ENCODE data around the gene ADGRV1.
A peak's percentile ranks its signal among the peaks of the same experiment; 100 is the strongest.

ADGRV1 gene

DNA sequence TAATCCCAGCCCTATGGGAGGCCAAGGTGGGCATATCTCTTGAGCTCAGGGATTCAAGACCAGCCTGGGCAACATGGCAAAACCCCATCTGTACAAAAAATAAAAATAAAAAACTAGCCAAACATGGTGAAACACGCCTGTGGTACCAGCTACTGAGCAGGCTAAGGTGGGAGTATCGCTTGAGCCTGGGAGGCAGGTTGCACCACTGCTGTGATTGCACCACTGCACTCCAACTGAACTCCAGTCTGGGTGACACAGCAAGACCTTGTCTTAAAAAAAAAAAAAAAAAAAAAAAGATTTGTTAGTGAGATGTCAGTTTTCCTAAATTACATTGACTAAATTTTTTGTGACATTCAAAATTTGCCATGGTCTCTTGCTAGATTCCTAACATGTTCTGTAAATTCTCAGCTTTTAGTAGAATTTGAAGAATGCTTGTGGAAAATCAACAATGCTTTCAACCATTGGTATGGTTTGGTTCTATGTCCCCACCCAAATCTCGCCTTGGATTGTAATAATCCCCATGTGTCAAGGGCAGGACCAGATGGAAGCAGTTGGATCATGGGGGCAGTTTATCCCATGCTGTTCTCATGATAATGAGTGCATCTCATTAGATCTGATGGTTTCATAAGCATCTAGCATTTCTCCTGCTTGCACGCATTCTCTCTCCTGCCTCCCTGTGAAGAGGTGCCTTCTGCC, 588.5 kb downstream of the ADGRV1 start:
- Mint-ChIP-seq H3K4me1 (peaks cover 15% of the 10 kb centered on the region), H3K36me3 (ENCODE audit: low read depth) (no peaks in the 10 kb centered on the region), H3K27ac (no peak overlapping the region), H3K4me3 (no peak overlapping the region), H3K9me3 (no peaks in the 10 kb centered on the region), H3K27me3 (peaks cover 2% of the 10 kb centered on the region)
- DNase-seq (no peak), ATAC-seq (no peak)

DNA sequence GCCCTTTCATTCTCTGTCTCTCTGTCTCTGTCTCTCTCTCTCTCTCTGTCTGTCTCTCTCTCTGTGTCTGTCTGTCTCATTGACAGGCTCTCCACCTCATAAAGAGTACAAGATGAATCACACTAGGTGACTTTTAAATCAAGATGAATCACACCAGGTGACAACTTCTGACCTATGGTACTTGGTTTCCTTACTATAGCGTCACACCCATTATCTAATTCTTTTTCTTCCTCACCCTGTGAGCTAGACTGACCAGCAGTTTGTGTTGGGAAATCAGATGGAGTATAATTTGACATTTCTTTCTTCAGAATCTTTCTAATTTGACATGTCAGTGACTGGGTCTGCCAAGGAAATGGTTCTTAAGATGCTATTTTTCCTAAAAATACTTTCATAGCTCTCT, 591.6 kb downstream of the ADGRV1 start:
- DNase-seq (no peak), ATAC-seq (peak; percentile 98)
- no peak overlapping the region for H3K27ac Mint-ChIP-seq
- no peaks in the 10 kb centered on the region for H3K36me3 Mint-ChIP-seq (ENCODE audit: low read depth)
- peaks cover 8% of the 10 kb centered on the region for H3K4me1 Mint-ChIP-seq
- H3K27me3 Mint-ChIP-seq, result peaks cover 2% of the 10 kb centered on the region
- no peak overlapping the region for H3K4me3 Mint-ChIP-seq
- no peaks in the 10 kb centered on the region for H3K9me3 Mint-ChIP-seq

DNA sequence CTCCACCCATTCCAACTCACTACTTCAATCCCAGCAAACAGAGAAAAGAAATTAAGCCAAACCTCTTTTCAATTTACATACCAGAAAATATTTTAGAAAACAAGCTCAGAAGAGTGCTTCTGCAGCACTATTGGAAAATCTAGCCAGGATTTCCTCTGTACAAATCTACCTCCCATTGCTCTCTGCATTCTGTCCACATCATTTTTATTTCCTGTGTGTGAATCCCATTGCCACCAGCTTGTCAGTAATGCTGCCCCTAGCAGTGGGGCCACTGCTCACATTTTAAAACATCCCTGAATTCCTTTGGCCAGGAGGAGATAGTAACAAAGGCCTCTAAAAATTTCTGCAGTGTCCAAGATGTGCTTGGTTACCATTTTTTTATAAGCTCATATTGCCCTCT, 592.0 kb downstream of the ADGRV1 start:
- H3K9me3 Mint-ChIP-seq, result no peaks in the 10 kb centered on the region
- no peak overlapping the region for H3K4me3 Mint-ChIP-seq
- no peak for ATAC-seq
- no peak for DNase-seq
- peaks cover 2% of the 10 kb centered on the region for H3K27me3 Mint-ChIP-seq
- peaks cover 8% of the 10 kb centered on the region for H3K4me1 Mint-ChIP-seq
- no peak overlapping the region for H3K27ac Mint-ChIP-seq
- H3K36me3 Mint-ChIP-seq (ENCODE audit: low read depth), result no peaks in the 10 kb centered on the region

DNA sequence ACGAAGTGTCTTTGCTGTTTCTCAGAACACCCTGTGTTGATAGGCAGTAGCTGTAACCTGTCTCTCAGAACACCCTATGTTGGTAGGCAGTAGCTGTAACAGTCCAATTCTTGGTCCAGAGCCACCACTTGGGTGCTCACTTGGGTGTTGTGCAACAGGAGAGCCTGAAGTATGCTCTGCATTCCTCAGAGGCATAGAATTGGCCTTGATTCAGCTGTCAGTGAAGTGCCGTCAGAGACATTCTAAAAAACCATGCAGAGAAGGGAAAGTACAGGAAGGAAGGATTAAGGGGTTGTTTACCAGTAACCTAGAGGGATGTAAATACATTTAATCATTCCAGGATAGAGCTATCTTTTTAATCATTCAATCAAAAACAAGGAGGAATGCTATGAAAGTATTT, 593.4 kb downstream of the ADGRV1 start:
- no peak for ATAC-seq
- DNase-seq, result no peak
- H3K4me3 Mint-ChIP-seq, result no peak overlapping the region
- H3K27ac Mint-ChIP-seq, result no peak overlapping the region
- no peaks in the 10 kb centered on the region for H3K9me3 Mint-ChIP-seq
- peaks cover 2% of the 10 kb centered on the region for H3K27me3 Mint-ChIP-seq
- H3K4me1 Mint-ChIP-seq, result peaks cover 10% of the 10 kb centered on the region
- no peaks in the 10 kb centered on the region for H3K36me3 Mint-ChIP-seq (ENCODE audit: low read depth)

DNA sequence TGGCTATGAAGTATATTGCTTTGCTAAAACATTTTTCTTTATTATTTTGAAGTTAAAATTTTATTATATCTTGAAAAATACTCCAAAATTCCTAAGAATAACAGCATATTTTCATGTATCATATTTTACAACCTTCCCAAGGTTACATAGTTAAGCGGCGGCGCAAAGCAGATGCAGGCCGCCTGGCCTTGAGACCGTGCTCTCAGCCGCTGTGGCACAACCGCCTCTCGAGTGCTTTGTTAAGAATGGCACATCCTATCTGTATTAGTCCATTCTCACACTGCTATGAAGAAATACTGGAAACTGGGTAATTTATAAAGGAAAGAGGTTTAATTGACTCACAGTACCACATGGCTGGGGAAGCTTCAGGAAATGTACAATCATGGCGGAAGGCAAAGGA, 595.7 kb downstream of the ADGRV1 start:
- DNase-seq, result no peak
- H3K9me3 Mint-ChIP-seq, result no peaks in the 10 kb centered on the region
- H3K4me3 Mint-ChIP-seq, result no peak overlapping the region
- no peak for ATAC-seq
- H3K4me1 Mint-ChIP-seq, result peaks cover 14% of the 10 kb centered on the region
- no peak overlapping the region for H3K27ac Mint-ChIP-seq
- H3K27me3 Mint-ChIP-seq, result peaks cover 2% of the 10 kb centered on the region
- no peaks in the 10 kb centered on the region for H3K36me3 Mint-ChIP-seq (ENCODE audit: low read depth)

DNA sequence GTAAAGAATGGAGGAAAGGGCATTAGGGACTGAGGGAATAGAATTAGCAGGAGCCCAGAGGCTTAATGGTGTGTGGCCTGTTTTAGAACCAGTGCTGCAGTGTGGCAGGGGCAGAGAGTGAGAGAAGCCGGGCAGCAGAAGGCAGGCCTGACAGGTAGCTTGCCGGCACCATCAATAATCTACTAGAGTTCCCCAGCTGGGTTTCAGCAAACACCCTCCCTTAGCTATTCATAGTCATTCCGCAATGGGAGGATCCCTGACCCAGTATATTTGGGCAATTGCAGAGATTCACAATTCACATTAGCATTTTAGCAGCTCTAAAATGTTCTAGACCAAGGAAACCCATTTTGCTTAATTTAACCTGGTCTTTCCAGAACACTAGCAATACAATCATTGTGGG, 596.7 kb downstream of the ADGRV1 start:
- Mint-ChIP-seq H3K27ac (no peak overlapping the region), H3K27me3 (no peaks in the 10 kb centered on the region), H3K36me3 (ENCODE audit: low read depth) (no peaks in the 10 kb centered on the region), H3K4me1 (peaks cover 10% of the 10 kb centered on the region), H3K4me3 (no peak overlapping the region), H3K9me3 (no peaks in the 10 kb centered on the region)
- ATAC-seq, result no peak
- no peak for DNase-seq

DNA sequence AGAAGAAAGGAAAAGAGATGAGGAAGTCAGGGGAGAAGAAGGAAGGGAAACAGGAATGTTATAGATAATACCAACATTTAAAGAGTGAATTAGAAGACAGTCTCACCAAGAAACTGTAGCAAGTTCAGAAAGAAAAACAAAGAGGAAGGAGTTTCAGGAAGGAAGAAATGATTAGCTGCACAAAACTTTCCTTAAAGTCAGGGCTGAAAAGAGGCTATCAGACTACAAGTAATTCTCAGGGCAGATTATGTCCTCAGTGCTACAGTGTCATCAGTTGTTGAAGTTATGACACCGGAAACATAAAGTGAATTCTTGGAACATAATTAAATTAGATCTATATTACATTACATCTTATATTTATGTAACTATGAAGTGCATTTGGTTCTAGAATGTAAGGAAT, 597.6 kb downstream of the ADGRV1 start:
- no peak overlapping the region for H3K27ac Mint-ChIP-seq

DNA sequence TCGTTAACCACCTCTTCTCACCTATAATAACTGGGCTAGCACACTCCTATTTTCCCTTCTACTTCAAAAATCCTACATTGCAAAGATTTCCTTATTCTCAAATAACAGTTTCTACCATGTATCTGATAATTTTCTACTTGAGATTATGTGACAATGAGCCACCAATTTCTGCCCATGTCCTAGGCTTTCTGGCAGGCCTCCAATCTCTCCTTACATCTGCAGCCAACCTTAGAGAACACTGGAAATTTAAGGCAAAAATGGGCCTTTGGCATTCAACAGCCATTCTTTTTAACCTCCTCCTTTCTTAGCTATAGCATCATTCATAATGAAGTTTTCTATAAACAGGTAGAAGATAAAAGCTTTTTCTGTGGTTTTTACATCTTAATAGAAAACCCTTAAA, 599.4 kb downstream of the ADGRV1 start:
- no peak for DNase-seq
- H3K36me3 Mint-ChIP-seq (ENCODE audit: low read depth), result no peaks in the 10 kb centered on the region
- no peaks in the 10 kb centered on the region for H3K9me3 Mint-ChIP-seq
- no peaks in the 10 kb centered on the region for H3K27me3 Mint-ChIP-seq
- no peak overlapping the region for H3K4me3 Mint-ChIP-seq
- H3K27ac Mint-ChIP-seq, result no peak overlapping the region
- peaks cover 23% of the 10 kb centered on the region for H3K4me1 Mint-ChIP-seq
- ATAC-seq, result no peak

More for the DNA sequence above, 597.6 kb downstream of the ADGRV1 start:
- no peaks in the 10 kb centered on the region for H3K27me3 Mint-ChIP-seq
- peaks cover 7% of the 10 kb centered on the region for H3K4me1 Mint-ChIP-seq
- no peaks in the 10 kb centered on the region for H3K9me3 Mint-ChIP-seq
- no peaks in the 10 kb centered on the region for H3K36me3 Mint-ChIP-seq (ENCODE audit: low read depth)
- ATAC-seq (no peak), DNase-seq (no peak)
- no peak overlapping the region for H3K4me3 Mint-ChIP-seq

DNA sequence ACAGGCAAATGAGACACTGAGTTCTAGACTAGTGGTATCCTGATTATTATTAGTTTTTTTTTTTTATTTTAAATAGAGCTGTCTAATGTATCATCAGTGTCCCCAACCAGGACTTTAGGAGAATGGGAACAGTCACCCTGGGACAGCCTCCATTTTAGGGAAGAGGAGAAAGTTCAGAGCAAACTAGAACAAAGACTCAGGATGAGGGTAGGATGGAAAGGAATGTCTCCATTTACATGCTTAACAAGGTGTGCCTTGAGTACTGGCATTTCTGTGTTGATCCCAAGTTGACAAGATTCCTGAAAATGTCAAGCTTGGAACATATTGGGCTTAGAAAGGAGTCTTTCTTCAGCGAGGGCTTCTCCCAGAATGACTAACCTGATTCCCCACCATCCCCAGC, 601.0 kb downstream of the ADGRV1 start:
- Mint-ChIP-seq H3K27me3 (no peaks in the 10 kb centered on the region), H3K9me3 (no peaks in the 10 kb centered on the region), H3K4me3 (no peak overlapping the region), H3K27ac (no peak overlapping the region), H3K36me3 (ENCODE audit: low read depth) (no peaks in the 10 kb centered on the region), H3K4me1 (peaks cover 31% of the 10 kb centered on the region)
- no peak for ATAC-seq
- DNase-seq, result no peak

DNA sequence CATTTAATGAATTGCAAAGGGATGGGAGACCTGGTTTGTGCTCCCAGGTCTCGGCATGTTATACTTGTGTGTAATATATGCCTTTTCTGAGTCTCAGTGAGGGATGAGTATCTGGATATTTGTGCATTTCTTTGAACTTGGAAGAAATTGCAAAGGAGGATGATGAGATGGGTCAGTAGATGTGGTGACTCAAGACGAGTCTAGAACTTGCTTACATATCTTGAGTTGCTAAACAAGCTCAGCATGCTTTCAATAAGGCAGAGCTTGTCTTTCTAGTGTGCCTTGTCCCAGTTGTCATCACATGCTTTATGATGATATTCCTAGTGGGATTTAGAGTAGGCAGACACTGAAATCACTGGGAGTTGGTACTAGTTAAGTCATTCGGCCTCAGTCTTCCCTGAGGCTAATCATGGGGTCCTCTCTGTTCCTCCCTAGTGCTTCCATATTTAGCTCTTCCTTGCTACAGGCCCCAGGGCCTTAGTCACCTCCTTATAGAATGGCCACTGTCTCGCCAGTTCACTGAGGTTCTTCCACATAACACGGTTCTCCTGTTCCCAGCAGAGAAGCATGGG, 602.2 kb downstream of the ADGRV1 start:
- H3K4me3 Mint-ChIP-seq, result no peak overlapping the region
- H3K27me3 Mint-ChIP-seq, result no peaks in the 10 kb centered on the region
- no peaks in the 10 kb centered on the region for H3K9me3 Mint-ChIP-seq
- H3K4me1 Mint-ChIP-seq, result peaks cover 31% of the 10 kb centered on the region
- H3K36me3 Mint-ChIP-seq (ENCODE audit: low read depth), result no peaks in the 10 kb centered on the region
- no peak overlapping the region for H3K27ac Mint-ChIP-seq
- DNase-seq, result no peak
- ATAC-seq, result no peak

DNA sequence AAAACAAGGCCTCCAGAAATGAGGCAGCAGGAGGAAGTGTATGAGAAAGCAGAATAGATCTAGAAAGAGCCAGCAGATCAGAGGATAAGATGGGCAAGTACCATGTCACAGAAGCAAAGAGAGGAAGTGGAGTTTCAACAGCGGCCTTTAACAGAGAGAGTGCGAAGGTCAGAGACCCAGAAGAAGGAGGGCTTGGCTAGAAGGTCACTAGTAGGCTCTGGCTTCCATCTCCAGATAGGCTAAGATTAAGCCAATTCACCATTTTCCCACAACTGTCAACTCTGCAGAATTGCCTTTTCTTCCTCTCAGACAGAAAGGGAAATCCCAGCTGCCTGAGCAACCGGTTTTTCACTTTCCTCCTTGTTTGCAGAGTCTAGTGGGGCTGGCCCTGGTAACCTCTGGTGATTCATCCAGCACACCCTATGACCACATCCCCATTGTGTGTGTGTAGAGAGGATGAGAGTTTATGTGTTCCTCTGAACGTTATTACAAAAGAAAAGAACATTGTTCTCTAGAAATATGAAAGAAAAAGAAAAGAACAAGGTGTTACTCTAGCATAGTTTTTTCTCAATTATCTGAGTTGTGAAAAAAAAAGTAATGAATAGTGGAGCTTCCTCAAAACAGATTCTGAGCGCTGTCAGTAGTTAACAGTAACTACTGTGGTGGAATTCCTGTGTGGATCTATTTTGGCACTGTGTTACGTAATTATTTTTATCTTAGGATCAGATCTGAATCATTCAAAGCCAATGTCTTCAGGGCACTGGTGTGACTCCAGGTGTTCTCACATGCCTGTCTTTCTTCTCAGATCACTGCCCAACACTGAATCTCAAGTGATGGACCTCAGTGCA, 604.2 kb downstream of the ADGRV1 start:
- H3K27me3 Mint-ChIP-seq, result peaks cover 2% of the 10 kb centered on the region
- H3K9me3 Mint-ChIP-seq, result no peaks in the 10 kb centered on the region
- H3K4me1 Mint-ChIP-seq, result peaks cover 28% of the 10 kb centered on the region

DNA sequence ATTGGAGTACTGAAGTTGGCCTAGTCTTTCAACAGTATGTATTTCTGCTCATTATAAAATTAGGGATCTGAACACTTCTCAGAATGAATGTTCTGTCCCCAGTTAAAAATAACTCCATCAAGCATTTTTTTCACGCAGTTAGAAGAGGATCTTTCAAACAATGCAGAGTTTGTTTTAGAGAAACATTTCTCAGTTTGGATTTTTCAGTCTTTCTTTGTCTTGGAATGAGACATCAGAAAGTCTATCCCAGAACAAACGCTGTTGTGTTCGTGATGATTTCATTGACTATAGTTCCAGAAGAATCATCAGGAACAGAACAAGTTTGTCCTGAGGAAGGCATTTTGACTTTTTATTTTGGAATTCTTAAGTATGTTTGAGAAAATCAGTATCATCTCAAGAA, 605.8 kb downstream of the ADGRV1 start:
- Mint-ChIP-seq H3K9me3 (no peaks in the 10 kb centered on the region), H3K27ac (no peak overlapping the region), H3K27me3 (peaks cover 2% of the 10 kb centered on the region), H3K4me3 (no peak overlapping the region), H3K36me3 (ENCODE audit: low read depth) (no peaks in the 10 kb centered on the region), H3K4me1 (peaks cover 33% of the 10 kb centered on the region)
- DNase-seq (no peak), ATAC-seq (no peak)

More for the DNA sequence above, 604.2 kb downstream of the ADGRV1 start:
- Mint-ChIP-seq H3K4me3 (peak overlapping the region; percentile 16), H3K36me3 (ENCODE audit: low read depth) (no peaks in the 10 kb centered on the region), H3K27ac (peak overlapping the region; percentile 75)
- ATAC-seq, result peak; percentile 100
- DNase-seq, result peak; percentile 65

DNA sequence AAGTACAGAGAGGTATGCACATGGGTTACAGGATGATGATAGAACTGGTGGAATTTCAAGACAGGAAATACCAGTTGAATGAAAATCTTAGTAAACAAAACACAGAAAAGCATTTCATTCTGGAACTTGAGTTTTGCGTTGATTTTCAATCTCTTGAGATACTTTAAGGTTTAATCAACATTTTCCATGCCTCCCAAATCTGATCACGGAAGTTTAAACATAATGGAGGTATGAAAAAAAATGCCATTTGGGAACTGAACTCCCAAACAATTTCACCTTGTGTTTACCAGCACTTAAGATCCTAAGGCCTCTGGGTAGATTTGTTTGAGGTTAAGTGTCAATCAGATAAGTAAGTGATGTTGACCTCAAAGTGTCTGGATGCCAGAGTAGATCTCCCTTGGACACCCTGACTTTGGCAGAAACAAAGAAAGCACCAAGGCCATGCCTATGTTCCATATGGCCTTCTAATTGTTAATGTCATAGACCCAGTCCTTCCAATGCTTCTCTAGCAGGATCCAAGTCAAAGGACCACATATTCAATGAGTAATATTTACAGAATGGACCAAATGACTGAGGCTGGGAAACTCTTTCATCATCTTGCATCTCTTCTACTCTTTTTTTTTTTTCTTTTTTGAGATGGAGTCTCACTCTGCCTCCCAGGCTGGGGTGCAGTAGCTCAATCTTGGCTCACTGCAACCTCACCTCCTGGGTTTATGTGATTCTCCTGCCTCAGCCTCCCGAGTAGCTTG, 607.6 kb downstream of the ADGRV1 start:
- no peak overlapping the region for H3K27ac Mint-ChIP-seq
- peaks cover 2% of the 10 kb centered on the region for H3K27me3 Mint-ChIP-seq
- H3K36me3 Mint-ChIP-seq (ENCODE audit: low read depth), result no peaks in the 10 kb centered on the region
- peaks cover 47% of the 10 kb centered on the region for H3K4me1 Mint-ChIP-seq
- no peaks in the 10 kb centered on the region for H3K9me3 Mint-ChIP-seq
- DNase-seq (no peak), ATAC-seq (no peak)
- H3K4me3 Mint-ChIP-seq, result no peak overlapping the region

DNA sequence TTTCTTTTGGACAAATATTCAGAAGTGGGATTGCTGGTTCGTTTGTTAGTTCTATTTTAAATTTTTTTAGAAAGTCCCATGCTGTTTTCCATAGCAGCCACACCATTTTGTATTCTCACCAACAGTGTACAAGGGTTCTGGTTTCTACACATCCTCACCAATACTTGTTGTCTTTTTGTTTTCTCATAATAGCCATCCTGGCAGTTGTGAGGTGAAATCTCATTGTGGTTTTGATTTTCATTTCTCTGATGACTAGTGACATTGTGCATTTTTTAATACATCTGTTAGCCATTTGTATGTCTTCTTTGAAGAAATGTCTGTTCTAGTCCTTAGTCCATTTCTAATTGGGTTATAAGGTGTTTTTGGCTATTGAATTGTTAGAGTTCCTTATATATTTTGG, 610.3 kb downstream of the ADGRV1 start:
- Mint-ChIP-seq H3K27ac (no peak overlapping the region), H3K4me1 (peaks cover 23% of the 10 kb centered on the region), H3K36me3 (ENCODE audit: low read depth) (no peaks in the 10 kb centered on the region), H3K9me3 (no peaks in the 10 kb centered on the region), H3K4me3 (no peak overlapping the region), H3K27me3 (peaks cover 4% of the 10 kb centered on the region)
- ATAC-seq (no peak), DNase-seq (no peak)
